ENCODE measurements around the gene CDK18.

CDK18 gene

GRCh38 chr1:205458777-205459566 is 45.5 kb upstream of the CDK18 start:
- no peak for DNase-seq (ENCODE audit: low read depth, low spot score)
- H3K4me3 ChIP-seq (ENCODE audit: low read depth, low read length): no peak overlapping the region
- TF ChIP-seq CTCF (IDR thresholded peaks at IDR 0.05; ENCODE audit: insufficient read depth, low read length, missing control alignments): no peak
- CTCF ChIA-PET: interaction anchor here (0.7 to 5.2 kb wide), 6 partner anchors 14 to 105 kb away, joined by 3 to 22 read pairs (median 4); no protein-coding TSS in a partner anchor
- POLR2A ChIA-PET: no interaction called here

- POLR2A ChIA-PET: no interaction called here
- DNase-seq (ENCODE audit: low read depth, low spot score): no peak
- no peak overlapping the region for H3K4me3 ChIP-seq (ENCODE audit: low read depth, low read length)
- CTCF ChIA-PET: interaction anchor here (1.8 to 2.2 kb wide), 2 partner anchors 20 to 21 kb away, joined by 9 to 13 read pairs; no protein-coding TSS in a partner anchor
- TF ChIP-seq CTCF (IDR thresholded peaks at IDR 0.05; ENCODE audit: insufficient read depth, low read length, missing control alignments): no peak
Observed at GRCh38 chr1:205465392-205465791, 39.1 kb upstream of the CDK18 start.

GRCh38 chr1:205466595-205467220 is 37.8 kb upstream of the CDK18 start:
- POLR2A ChIA-PET: no interaction called here
- CTCF ChIA-PET: interaction anchor here (1.0 to 1.8 kb wide), 4 partner anchors 17 to 112 kb away, joined by 4 to 9 read pairs (median 4); no protein-coding TSS in a partner anchor

GRCh38 chr1:205470131-205470530 is 34.3 kb upstream of the CDK18 start:
- POLR2A ChIA-PET: interaction anchor here (0.6 kb wide), 1 partner anchor 10 kb away, joined by 3 read pairs; no protein-coding TSS in a partner anchor
- CTCF ChIA-PET: interaction anchor here (1.2 to 1.4 kb wide), 2 partner anchors 15 to 17 kb away, joined by 3 to 4 read pairs; no protein-coding TSS in a partner anchor
- TF ChIP-seq CTCF (IDR thresholded peaks at IDR 0.05; ENCODE audit: insufficient read depth, low read length, missing control alignments): no peak
- no peak for DNase-seq (ENCODE audit: low read depth, low spot score)
- no peak overlapping the region for H3K4me3 ChIP-seq (ENCODE audit: low read depth, low read length)

More at GRCh38 chr1:205466595-205467220, 37.8 kb upstream of the CDK18 start:
- H3K4me3 ChIP-seq (ENCODE audit: low read depth, low read length): no peak overlapping the region
- no peak for TF ChIP-seq CTCF (IDR thresholded peaks at IDR 0.05; ENCODE audit: insufficient read depth, low read length, missing control alignments)
- DNase-seq (ENCODE audit: low read depth, low spot score): no peak

GRCh38 chr1:205472737-205473441 is 31.6 kb upstream of the CDK18 start:
- no peak overlapping the region for H3K4me3 ChIP-seq (ENCODE audit: low read depth, low read length)
- DNase-seq (ENCODE audit: low read depth, low spot score): no peak
- CTCF ChIA-PET: interaction anchor here (2.8 to 4.8 kb wide), 2 partner anchors 14 to 51 kb away, joined by 12 to 66 read pairs; no protein-coding TSS in a partner anchor
- no peak for TF ChIP-seq CTCF (IDR thresholded peaks at IDR 0.05; ENCODE audit: insufficient read depth, low read length, missing control alignments)
- POLR2A ChIA-PET: no interaction called here
